ENCODE measurements around the gene TMEM150B. TPM values are rescaled to one million over a fixed set of nuclear protein-coding genes. Genes with fewer than 3 reads are reported as not detected.

TMEM150B gene
- total and polyA plus RNA-seq, 2 donors (not counting 1 experiment from before 2014, with no cell fraction given) = not detected

DNA sequence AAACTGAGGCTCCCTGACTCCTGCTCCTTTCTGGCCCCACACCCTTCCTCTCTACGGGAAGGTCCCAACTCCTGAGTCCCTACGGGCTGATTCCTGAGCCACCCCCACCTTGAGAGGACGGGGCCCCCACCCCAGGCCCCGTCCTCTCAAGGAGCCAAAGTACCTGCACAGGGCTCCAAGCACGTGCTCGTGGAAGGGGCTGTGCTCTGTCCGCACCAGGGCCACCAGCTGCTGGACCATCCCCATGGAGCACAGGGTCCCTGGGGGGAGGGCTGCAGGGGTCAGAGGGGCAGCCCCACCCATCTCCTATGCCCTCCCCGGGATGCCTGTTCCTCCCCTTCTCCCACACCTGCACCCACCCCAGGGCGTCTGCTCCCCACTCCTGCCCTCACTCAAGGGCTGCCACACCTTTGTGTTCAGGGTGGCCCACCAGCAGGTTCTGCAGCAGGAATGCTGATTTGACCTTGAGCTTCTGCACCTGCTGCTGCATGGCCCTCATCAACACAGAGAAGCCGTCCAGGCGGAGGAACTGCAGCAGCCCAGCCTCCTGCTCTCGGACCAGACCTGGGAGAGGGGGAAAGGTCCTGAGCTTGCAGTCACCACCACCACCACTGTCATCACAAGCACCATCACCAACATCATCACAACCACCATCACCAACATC lies 59.3 kb downstream of the TMEM150B start:
- no peak for TF ChIP-seq EZH2 (IDR thresholded peaks at IDR 0.05; ENCODE audit: low read length, missing control alignments)
- TF ChIP-seq, protein P1, sequence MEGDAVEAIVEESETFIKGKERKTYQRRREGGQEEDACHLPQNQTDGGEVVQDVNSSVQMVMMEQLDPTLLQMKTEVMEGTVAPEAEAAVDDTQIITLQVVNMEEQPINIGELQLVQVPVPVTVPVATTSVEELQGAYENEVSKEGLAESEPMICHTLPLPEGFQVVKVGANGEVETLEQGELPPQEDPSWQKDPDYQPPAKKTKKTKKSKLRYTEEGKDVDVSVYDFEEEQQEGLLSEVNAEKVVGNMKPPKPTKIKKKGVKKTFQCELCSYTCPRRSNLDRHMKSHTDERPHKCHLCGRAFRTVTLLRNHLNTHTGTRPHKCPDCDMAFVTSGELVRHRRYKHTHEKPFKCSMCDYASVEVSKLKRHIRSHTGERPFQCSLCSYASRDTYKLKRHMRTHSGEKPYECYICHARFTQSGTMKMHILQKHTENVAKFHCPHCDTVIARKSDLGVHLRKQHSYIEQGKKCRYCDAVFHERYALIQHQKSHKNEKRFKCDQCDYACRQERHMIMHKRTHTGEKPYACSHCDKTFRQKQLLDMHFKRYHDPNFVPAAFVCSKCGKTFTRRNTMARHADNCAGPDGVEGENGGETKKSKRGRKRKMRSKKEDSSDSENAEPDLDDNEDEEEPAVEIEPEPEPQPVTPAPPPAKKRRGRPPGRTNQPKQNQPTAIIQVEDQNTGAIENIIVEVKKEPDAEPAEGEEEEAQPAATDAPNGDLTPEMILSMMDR (conservative IDR thresholded peaks at IDR 0.05 in 1 of 2, IDR thresholded peaks at IDR 0.05 in 1 of 2; ENCODE audit: low read depth in 1 of 2, low read length in 2 of 2) = no peak
- no peaks in the 10 kb centered on the region for H3K27me3 ChIP-seq (ENCODE audit: control insufficient read depth, insufficient read depth, low read length)
- H3K36me3 ChIP-seq (ENCODE audit: control insufficient read depth, insufficient read depth, low read length) = peaks cover 2% of the 10 kb centered on the region
- H3K4me1 ChIP-seq (ENCODE audit: control insufficient read depth, extremely low read depth, insufficient read depth, low read length) = no peaks in the 10 kb centered on the region
- H4K20me1 ChIP-seq (ENCODE audit: control insufficient read depth, extremely low read depth, insufficient read depth, low read length) = no peaks in the 10 kb centered on the region
- H3K4me3 ChIP-seq (replicated peaks in 1 of 4; ENCODE audit: control extremely low read depth in 1 of 4, insufficient read depth in 1 of 4, low read depth in 3 of 4, low read length in 4 of 4) = no peak overlapping the region
- H2AFZ ChIP-seq (ENCODE audit: low read length) = no peak overlapping the region
- H3K4me2 ChIP-seq (ENCODE audit: extremely low read depth, insufficient read depth, low read length) = no peak overlapping the region
- no peaks in the 10 kb centered on the region for H3K9me3 ChIP-seq (ENCODE audit: control insufficient read depth, insufficient read depth, low read depth, low read length)
- H3K9ac ChIP-seq (ENCODE audit: insufficient read depth, low read length) = no peak overlapping the region
- H3K79me2 ChIP-seq (ENCODE audit: control insufficient read depth, insufficient read depth, low read length) = peaks cover 2% of the 10 kb centered on the region
- no peak for DNase-seq (ENCODE audit: low read depth in 2 of 2)
- no peak overlapping the region for H3K27ac ChIP-seq (ENCODE audit: insufficient read depth, low read length)

DNA sequence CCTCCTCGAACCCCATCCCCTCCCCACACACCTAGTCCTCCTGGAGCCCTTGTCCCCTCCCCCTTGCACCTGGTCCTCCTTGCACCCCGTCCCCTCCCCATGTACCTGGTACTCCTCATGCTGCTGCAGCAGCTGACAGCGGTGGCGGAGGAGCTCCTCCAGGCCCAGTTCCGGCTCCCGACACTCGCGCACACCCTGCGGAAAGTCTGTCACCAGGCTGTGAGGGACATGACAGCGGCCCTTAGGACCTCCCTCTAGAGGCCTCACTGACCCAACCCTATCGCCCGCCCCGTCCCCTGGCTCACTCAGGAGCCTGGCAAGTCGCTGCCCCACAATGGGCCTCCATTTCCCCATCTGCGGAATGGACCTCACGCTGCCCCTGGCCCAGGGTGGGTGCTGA lies 60.0 kb downstream of the TMEM150B start:
- Histone ChIP-seq H3K9ac (ENCODE audit: insufficient read depth, low read length) (no peak overlapping the region), H3K4me3 (replicated peaks in 1 of 4; ENCODE audit: control extremely low read depth in 1 of 4, insufficient read depth in 1 of 4, low read depth in 3 of 4, low read length in 4 of 4) (no peak overlapping the region), H4K20me1 (ENCODE audit: control insufficient read depth, extremely low read depth, insufficient read depth, low read length) (no peaks in the 10 kb centered on the region), H3K79me2 (ENCODE audit: control insufficient read depth, insufficient read depth, low read length) (peaks cover 2% of the 10 kb centered on the region), H3K9me3 (ENCODE audit: control insufficient read depth, insufficient read depth, low read depth, low read length) (no peaks in the 10 kb centered on the region), H3K27me3 (ENCODE audit: control insufficient read depth, insufficient read depth, low read length) (no peaks in the 10 kb centered on the region), H3K27ac (ENCODE audit: insufficient read depth, low read length) (no peak overlapping the region), H3K36me3 (ENCODE audit: control insufficient read depth, insufficient read depth, low read length) (peaks cover 2% of the 10 kb centered on the region), H2AFZ (ENCODE audit: low read length) (no peak overlapping the region), H3K4me2 (ENCODE audit: extremely low read depth, insufficient read depth, low read length) (no peak overlapping the region), H3K4me1 (ENCODE audit: control insufficient read depth, extremely low read depth, insufficient read depth, low read length) (no peaks in the 10 kb centered on the region)
- TF ChIP-seq, protein P1 (conservative IDR thresholded peaks at IDR 0.05 in 1 of 2, IDR thresholded peaks at IDR 0.05 in 1 of 2; ENCODE audit: low read depth in 1 of 2, low read length in 2 of 2) = no peak
- no peak for TF ChIP-seq EZH2 (IDR thresholded peaks at IDR 0.05; ENCODE audit: low read length, missing control alignments)
- DNase-seq (ENCODE audit: low read depth in 2 of 2) = no peak

DNA sequence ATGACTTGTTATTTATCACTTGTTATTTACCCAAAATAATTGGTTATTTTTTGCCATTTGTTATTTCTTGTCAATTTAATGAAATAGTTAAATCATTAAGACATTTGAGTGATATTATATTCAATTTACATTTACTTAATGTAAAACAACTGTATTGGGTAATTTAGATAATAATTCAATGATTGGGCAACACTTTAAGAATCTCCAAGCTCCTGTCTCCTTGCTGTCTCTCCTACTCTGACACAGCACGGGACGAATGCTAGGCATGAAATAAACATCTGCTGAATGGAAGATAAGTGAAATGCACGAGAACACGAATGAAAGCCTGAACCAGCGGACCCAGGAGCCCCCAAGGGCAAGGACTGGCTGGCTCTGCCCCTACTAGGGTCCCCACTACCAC lies 60.6 kb downstream of the TMEM150B start:
- no peaks in the 10 kb centered on the region for H3K27me3 ChIP-seq (ENCODE audit: control insufficient read depth, insufficient read depth, low read length)
- peaks cover 2% of the 10 kb centered on the region for H3K79me2 ChIP-seq (ENCODE audit: control insufficient read depth, insufficient read depth, low read length)
- TF ChIP-seq, protein P1 (conservative IDR thresholded peaks at IDR 0.05 in 1 of 2, IDR thresholded peaks at IDR 0.05 in 1 of 2; ENCODE audit: low read depth in 1 of 2, low read length in 2 of 2) = no peak
- TF ChIP-seq EZH2 (IDR thresholded peaks at IDR 0.05; ENCODE audit: low read length, missing control alignments) = no peak
- no peaks in the 10 kb centered on the region for H3K9me3 ChIP-seq (ENCODE audit: control insufficient read depth, insufficient read depth, low read depth, low read length)
- no peaks in the 10 kb centered on the region for H4K20me1 ChIP-seq (ENCODE audit: control insufficient read depth, extremely low read depth, insufficient read depth, low read length)
- no peak overlapping the region for H3K9ac ChIP-seq (ENCODE audit: insufficient read depth, low read length)
- DNase-seq (ENCODE audit: low read depth in 2 of 2) = no peak
- H3K36me3 ChIP-seq (ENCODE audit: control insufficient read depth, insufficient read depth, low read length) = peaks cover 2% of the 10 kb centered on the region
- no peak overlapping the region for H3K4me3 ChIP-seq (replicated peaks in 1 of 4; ENCODE audit: control extremely low read depth in 1 of 4, insufficient read depth in 1 of 4, low read depth in 3 of 4, low read length in 4 of 4)
- H3K27ac ChIP-seq (ENCODE audit: insufficient read depth, low read length) = no peak overlapping the region
- H2AFZ ChIP-seq (ENCODE audit: low read length) = no peak overlapping the region
- no peak overlapping the region for H3K4me2 ChIP-seq (ENCODE audit: extremely low read depth, insufficient read depth, low read length)
- H3K4me1 ChIP-seq (ENCODE audit: control insufficient read depth, extremely low read depth, insufficient read depth, low read length) = no peaks in the 10 kb centered on the region

Other genes starting within 250 kb of the TMEM150B start
- gene EPS8L1, start 249.5 kb downstream of the TMEM150B start, total RNA-seq = 0.17 and 0.51 TPM in 2 replicates
- 1.9 and 2.2 TPM in 2 replicates for gene EPS8L1, start 249.5 kb downstream of the TMEM150B start, polyA plus RNA-seq
- gene PPP1R12C, start 207.7 kb downstream of the TMEM150B start, total RNA-seq = 25.2 and 32.9 TPM in 2 replicates
- 26.0 and 27.6 TPM in 2 replicates for gene PPP1R12C, start 207.7 kb downstream of the TMEM150B start, polyA plus RNA-seq
- 7.4 and 10.4 TPM in 2 replicates for gene TNNT1, start 176.1 kb downstream of the TMEM150B start, total RNA-seq
- 1.4 and 1.7 TPM in 2 replicates for gene TNNT1, start 176.1 kb downstream of the TMEM150B start, polyA plus RNA-seq
- gene TNNI3, start 167.6 kb downstream of the TMEM150B start, total RNA-seq = not detected in 2 replicates
- not detected in 2 replicates for gene TNNI3, start 167.6 kb downstream of the TMEM150B start, polyA plus RNA-seq
- under 0.01 and 0.17 TPM in 2 replicates for gene DNAAF3, start 158.7 kb downstream of the TMEM150B start, total RNA-seq
- 0.16 and 0.18 TPM in 2 replicates for gene DNAAF3, start 158.7 kb downstream of the TMEM150B start, polyA plus RNA-seq
- gene SYT5, start 145.1 kb downstream of the TMEM150B start, total RNA-seq = 0.50 TPM in 1 of 2 replicates, not detected in the other
- gene SYT5, start 145.1 kb downstream of the TMEM150B start, polyA plus RNA-seq = 0.05 and 0.08 TPM in 2 replicates
- gene PTPRH, start 115.8 kb downstream of the TMEM150B start, total RNA-seq = 7.7 and 19.5 TPM in 2 replicates
- 2.5 and 4.4 TPM in 2 replicates for gene PTPRH, start 115.8 kb downstream of the TMEM150B start, polyA plus RNA-seq
- gene TMEM86B, start 96.6 kb downstream of the TMEM150B start, total RNA-seq = 1.3 TPM in 2 replicates
- gene TMEM86B, start 96.6 kb downstream of the TMEM150B start, polyA plus RNA-seq = 0.34 and 0.62 TPM in 2 replicates
- gene PPP6R1, start 66.3 kb downstream of the TMEM150B start, total RNA-seq = 19.3 and 34.0 TPM in 2 replicates
- 28.5 and 43.1 TPM in 2 replicates for gene PPP6R1, start 66.3 kb downstream of the TMEM150B start, polyA plus RNA-seq
- gene HSPBP1, start 45.2 kb downstream of the TMEM150B start, total RNA-seq = 19.8 and 21.5 TPM in 2 replicates
- gene HSPBP1, start 45.2 kb downstream of the TMEM150B start, polyA plus RNA-seq = 12.5 and 15.8 TPM in 2 replicates
- gene BRSK1, start 41.3 kb downstream of the TMEM150B start, total RNA-seq = 3.9 and 5.1 TPM in 2 replicates
- gene BRSK1, start 41.3 kb downstream of the TMEM150B start, polyA plus RNA-seq = 5.1 and 8.4 TPM in 2 replicates
- gene KMT5C, start 14.5 kb upstream of the TMEM150B start, total RNA-seq = 4.1 and 4.6 TPM in 2 replicates
- gene KMT5C, start 14.5 kb upstream of the TMEM150B start, polyA plus RNA-seq = 1.9 and 2.5 TPM in 2 replicates
- gene COX6B2, start 29.4 kb upstream of the TMEM150B start, total RNA-seq = under 0.01 and 0.17 TPM in 2 replicates
- gene COX6B2, start 29.4 kb upstream of the TMEM150B start, polyA plus RNA-seq = 0.03 and 0.14 TPM in 2 replicates
- gene GARIN5B, start 37.9 kb upstream of the TMEM150B start, total RNA-seq = not detected in 2 replicates
- not detected in 2 replicates for gene GARIN5B, start 37.9 kb upstream of the TMEM150B start, polyA plus RNA-seq
- 0.66 and 1.0 TPM in 2 replicates for gene IL11, start 45.1 kb upstream of the TMEM150B start, total RNA-seq
- gene IL11, start 45.1 kb upstream of the TMEM150B start, polyA plus RNA-seq = 1.2 and 1.3 TPM in 2 replicates
- gene TMEM190, start 51.5 kb upstream of the TMEM150B start, total RNA-seq = not detected in 2 replicates
- 0.14 TPM in 1 of 2 replicates, not detected in the other for gene TMEM190, start 51.5 kb upstream of the TMEM150B start, polyA plus RNA-seq
- gene TMEM238, start 59.0 kb upstream of the TMEM150B start, total RNA-seq = 0.26 and 0.33 TPM in 2 replicates
- gene TMEM238, start 59.0 kb upstream of the TMEM150B start, polyA plus RNA-seq = not detected in 2 replicates
- 146 and 168 TPM in 2 replicates for gene RPL28, start 60.6 kb upstream of the TMEM150B start, total RNA-seq
- gene RPL28, start 60.6 kb upstream of the TMEM150B start, polyA plus RNA-seq = 548 and 665 TPM in 2 replicates
- 37.5 and 41.0 TPM in 2 replicates for gene UBE2S, start 82.4 kb upstream of the TMEM150B start, total RNA-seq
- 25.4 and 74.6 TPM in 2 replicates for gene UBE2S, start 82.4 kb upstream of the TMEM150B start, polyA plus RNA-seq
- gene SHISA7, start 118.0 kb upstream of the TMEM150B start, total RNA-seq = not detected in 2 replicates
- not detected in 2 replicates for gene SHISA7, start 118.0 kb upstream of the TMEM150B start, polyA plus RNA-seq
- gene ISOC2, start 136.3 kb upstream of the TMEM150B start, total RNA-seq = 34.2 and 35.5 TPM in 2 replicates
- gene ISOC2, start 136.3 kb upstream of the TMEM150B start, polyA plus RNA-seq = 24.8 and 27.7 TPM in 2 replicates
- not detected in 2 replicates for gene C19orf85, start 139.4 kb upstream of the TMEM150B start, total RNA-seq
- not detected in 2 replicates for gene C19orf85, start 139.4 kb upstream of the TMEM150B start, polyA plus RNA-seq
- gene ZNF628, start 151.3 kb upstream of the TMEM150B start, total RNA-seq = 0.77 and 1.3 TPM in 2 replicates
- gene ZNF628, start 151.3 kb upstream of the TMEM150B start, polyA plus RNA-seq = 0.49 and 0.86 TPM in 2 replicates
- 12.1 and 18.2 TPM in 2 replicates for gene NAT14, start 159.8 kb upstream of the TMEM150B start, total RNA-seq
- gene NAT14, start 159.8 kb upstream of the TMEM150B start, polyA plus RNA-seq = 18.3 and 19.3 TPM in 2 replicates
- gene SSC5D, start 163.1 kb upstream of the TMEM150B start, total RNA-seq = 19.3 and 19.7 TPM in 2 replicates
- gene SSC5D, start 163.1 kb upstream of the TMEM150B start, polyA plus RNA-seq = 2.1 and 3.0 TPM in 2 replicates
- not detected in 2 replicates for gene SBK2, start 211.8 kb upstream of the TMEM150B start, total RNA-seq
- not detected in 2 replicates for gene SBK2, start 211.8 kb upstream of the TMEM150B start, polyA plus RNA-seq
- gene SBK3, start 220.2 kb upstream of the TMEM150B start, total RNA-seq = 0.26 and 0.66 TPM in 2 replicates
- not detected in 2 replicates for gene SBK3, start 220.2 kb upstream of the TMEM150B start, polyA plus RNA-seq

All from fibroblast of lung (primary cell).